HFF-Myc (cell line): ENCODE measurements around the gene KCNQ1OT1.

Experiments
- DNase-seq: peaks from one replicate; pipeline ENCODE4 v3.0.0-alpha.2; 2011; ENCODE audit warnings: low read depth; ENCODE audit errors: extremely low read depth
- H3K4me3 ChIP-seq: replicated peaks from 2 replicates; pipeline ENCODE4 v1.5.1; 2011; ENCODE audit warnings: low read depth, mild to moderate bottlenecking, control low read depth, low read length
- CTCF ChIP-seq: IDR thresholded peaks from 2 replicates; pipeline ENCODE4 v1.5.1; 2012; ENCODE audit warnings: mild to moderate bottlenecking, low read depth, low read length, control low read depth; ENCODE audit errors: missing control alignments

Gene KCNQ1OT1

GRCh38 chr11:2581151-2581930 is 118.5 kb downstream of the KCNQ1OT1 start:
- TF ChIP-seq CTCF = no peak
- no peak overlapping the region for H3K4me3 ChIP-seq
- no peak for DNase-seq

GRCh38 chr11:2580571-2581001 is 119.2 kb downstream of the KCNQ1OT1 start:
- DNase-seq = no peak
- no peak overlapping the region for H3K4me3 ChIP-seq
- TF ChIP-seq CTCF = no peak

- no peak for TF ChIP-seq CTCF
- no peak for DNase-seq
- H3K4me3 ChIP-seq = no peak overlapping the region
Measured at GRCh38 chr11:2580061-2580421, 119.8 kb downstream of the KCNQ1OT1 start.

GRCh38 chr11:2579315-2580060 is 120.3 kb downstream of the KCNQ1OT1 start:
- TF ChIP-seq CTCF = no peak
- DNase-seq = no peak
- no peak overlapping the region for H3K4me3 ChIP-seq

GRCh38 chr11:2578929-2579270 is 120.9 kb downstream of the KCNQ1OT1 start:
- DNase-seq = no peak
- H3K4me3 ChIP-seq = no peak overlapping the region
- no peak for TF ChIP-seq CTCF

- DNase-seq = no peak
- TF ChIP-seq CTCF = no peak
- no peak overlapping the region for H3K4me3 ChIP-seq
Measured at GRCh38 chr11:2577991-2578928, 121.5 kb downstream of the KCNQ1OT1 start.
